Measurements from ENCODE around the gene MEOX2.

MEOX2 gene

DNA sequence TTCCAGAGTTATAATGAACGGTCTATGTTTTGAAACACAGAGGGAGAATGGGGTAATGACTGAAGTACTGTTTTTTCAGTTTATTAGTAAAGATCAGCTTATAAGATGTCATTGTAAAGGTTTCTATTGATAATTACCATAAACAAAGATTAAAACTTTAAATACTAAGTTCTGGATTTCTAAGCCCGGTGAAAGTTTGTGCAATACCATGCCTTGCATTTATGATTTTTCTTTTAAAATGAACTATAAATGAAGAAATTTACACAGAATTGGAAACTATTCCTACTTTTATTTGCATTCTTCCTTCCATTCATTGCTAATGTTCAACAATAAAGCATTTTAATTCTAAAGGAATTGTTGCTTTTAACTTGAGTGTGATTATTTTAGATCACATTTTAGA lies 4.9 kb downstream of the MEOX2 start:
- H3K4me3 ChIP-seq (ENCODE audit: low read length) = no peak overlapping the region
- DNase-seq (ENCODE audit: low read depth) = no peak
- TF ChIP-seq, protein P1, sequence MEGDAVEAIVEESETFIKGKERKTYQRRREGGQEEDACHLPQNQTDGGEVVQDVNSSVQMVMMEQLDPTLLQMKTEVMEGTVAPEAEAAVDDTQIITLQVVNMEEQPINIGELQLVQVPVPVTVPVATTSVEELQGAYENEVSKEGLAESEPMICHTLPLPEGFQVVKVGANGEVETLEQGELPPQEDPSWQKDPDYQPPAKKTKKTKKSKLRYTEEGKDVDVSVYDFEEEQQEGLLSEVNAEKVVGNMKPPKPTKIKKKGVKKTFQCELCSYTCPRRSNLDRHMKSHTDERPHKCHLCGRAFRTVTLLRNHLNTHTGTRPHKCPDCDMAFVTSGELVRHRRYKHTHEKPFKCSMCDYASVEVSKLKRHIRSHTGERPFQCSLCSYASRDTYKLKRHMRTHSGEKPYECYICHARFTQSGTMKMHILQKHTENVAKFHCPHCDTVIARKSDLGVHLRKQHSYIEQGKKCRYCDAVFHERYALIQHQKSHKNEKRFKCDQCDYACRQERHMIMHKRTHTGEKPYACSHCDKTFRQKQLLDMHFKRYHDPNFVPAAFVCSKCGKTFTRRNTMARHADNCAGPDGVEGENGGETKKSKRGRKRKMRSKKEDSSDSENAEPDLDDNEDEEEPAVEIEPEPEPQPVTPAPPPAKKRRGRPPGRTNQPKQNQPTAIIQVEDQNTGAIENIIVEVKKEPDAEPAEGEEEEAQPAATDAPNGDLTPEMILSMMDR (conservative IDR thresholded peaks at IDR 0.05; ENCODE audit: low read depth, low read length) = no peak

- no peak overlapping the region for H3K4me3 ChIP-seq (ENCODE audit: low read length)
- TF ChIP-seq, protein P1 (conservative IDR thresholded peaks at IDR 0.05; ENCODE audit: low read depth, low read length) = no peak
- DNase-seq (ENCODE audit: low read depth) = no peak
These were observed 5.3 kb downstream of the MEOX2 start for GRCh38 chr7:15681186-15681585.

GRCh38 chr7:15680446-15680845 lies 6.0 kb downstream of the MEOX2 start:
- H3K4me3 ChIP-seq (ENCODE audit: low read length) = no peak overlapping the region
- TF ChIP-seq, protein P1 (conservative IDR thresholded peaks at IDR 0.05; ENCODE audit: low read depth, low read length) = no peak
- no peak for DNase-seq (ENCODE audit: low read depth)

DNA sequence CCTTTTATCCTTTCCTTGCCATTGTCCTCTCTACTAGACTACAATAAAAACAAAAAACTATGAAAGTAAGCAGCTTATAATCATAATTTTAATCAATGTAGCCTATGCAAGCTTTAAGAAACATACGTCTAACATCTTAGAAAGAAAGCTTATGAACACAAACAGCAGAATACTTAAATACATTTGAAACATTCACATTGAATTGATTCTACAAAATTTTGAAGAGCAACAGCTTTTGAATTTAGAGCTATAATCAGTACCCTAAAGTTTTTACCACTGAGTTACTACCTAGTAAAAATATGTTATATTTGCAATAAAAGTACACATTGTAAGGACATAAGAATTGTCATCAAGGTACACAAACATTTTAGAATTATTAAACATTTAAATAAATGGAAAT lies 7.2 kb downstream of the MEOX2 start:
- DNase-seq (ENCODE audit: low read depth) = no peak

DNA sequence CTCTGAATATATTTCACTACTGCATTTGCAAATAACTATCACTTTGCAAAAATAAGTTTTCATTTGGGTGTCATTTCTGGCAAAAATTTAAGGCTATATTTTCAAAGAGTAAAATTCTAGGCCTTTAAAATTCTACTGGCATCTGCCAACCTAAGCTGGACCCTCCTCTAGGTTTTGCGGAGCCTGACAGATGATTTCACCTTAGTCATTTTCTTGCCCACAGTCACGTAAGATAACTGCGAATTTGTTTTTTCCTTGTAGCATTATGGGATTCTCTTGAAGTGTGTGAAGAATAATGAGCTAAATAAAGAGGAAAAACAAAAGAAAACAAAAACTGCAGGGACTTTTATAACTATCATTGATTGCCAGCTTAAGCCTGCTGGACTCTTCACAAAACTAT lies 7.8 kb downstream of the MEOX2 start:
- TF ChIP-seq, protein P1 (conservative IDR thresholded peaks at IDR 0.05; ENCODE audit: low read depth, low read length) = no peak
- DNase-seq (ENCODE audit: low read depth) = no peak
- H3K4me3 ChIP-seq (ENCODE audit: low read length) = no peak overlapping the region

More for the DNA sequence above, 7.2 kb downstream of the MEOX2 start:
- TF ChIP-seq, protein P1 (conservative IDR thresholded peaks at IDR 0.05; ENCODE audit: low read depth, low read length) = no peak
- no peak overlapping the region for H3K4me3 ChIP-seq (ENCODE audit: low read length)

GRCh38 chr7:15675379-15675778 lies 11.1 kb downstream of the MEOX2 start:
- no peak overlapping the region for H3K4me3 ChIP-seq (ENCODE audit: low read length)
- no peak for DNase-seq (ENCODE audit: low read depth)
- TF ChIP-seq, protein P1 (conservative IDR thresholded peaks at IDR 0.05; ENCODE audit: low read depth, low read length) = no peak

GRCh38 chr7:15674586-15674985 lies 11.9 kb downstream of the MEOX2 start:
- DNase-seq (ENCODE audit: low read depth) = no peak
- TF ChIP-seq, protein P1 (conservative IDR thresholded peaks at IDR 0.05; ENCODE audit: low read depth, low read length) = no peak
- H3K4me3 ChIP-seq (ENCODE audit: low read length) = no peak overlapping the region

All from retinal pigment epithelial cell (primary cell).